ENCODE results near the gene DACH1.

- no peak for TF ChIP-seq CREB5 (CRISPR knock-in tag; IDR thresholded peaks at IDR 0.05; ENCODE audit: low read depth)
- no peak for TF ChIP-seq TSHZ2 (CRISPR knock-in tag; IDR thresholded peaks at IDR 0.05)
- TF ChIP-seq OSR1 (CRISPR knock-in tag; IDR thresholded peaks at IDR 0.05), result no peak
- no peak for TF ChIP-seq ESRRG (CRISPR knock-in tag; IDR thresholded peaks at IDR 0.05)
- TF ChIP-seq PPARA (CRISPR knock-in tag; IDR thresholded peaks at IDR 0.05; ENCODE audit: borderline replicate concordance), result no peak
- no peak for TF ChIP-seq CSRNP3 (CRISPR knock-in tag; IDR thresholded peaks at IDR 0.05)
- no peak for TF ChIP-seq RARB (CRISPR knock-in tag; IDR thresholded peaks at IDR 0.05)
- TF ChIP-seq PATZ1 (CRISPR knock-in tag; IDR thresholded peaks at IDR 0.05; ENCODE audit: borderline replicate concordance), result no peak
- TF ChIP-seq ZNF70 (CRISPR knock-in tag; IDR thresholded peaks at IDR 0.05), result no peak
Observed at GRCh38 chr13:71830323-71830722, 36.7 kb downstream of the DACH1 start.

Data from SK-N-SH treated with all-trans-retinoic acid at 6 μM for 48 hours (cell line).